Measurements from ENCODE around the gene RUNX2. TPM values are rescaled to one million over a fixed set of nuclear protein-coding genes. Genes with fewer than 3 reads are reported as not detected.

RUNX2 gene
- total and polyA plus RNA-seq, 10 of the 15 experiments (the other 5 are each of a cell fraction or from before 2014, with no cell fraction given) = 0.01 to 0.77 (median 0.15) TPM; not detected in 3

DNA sequence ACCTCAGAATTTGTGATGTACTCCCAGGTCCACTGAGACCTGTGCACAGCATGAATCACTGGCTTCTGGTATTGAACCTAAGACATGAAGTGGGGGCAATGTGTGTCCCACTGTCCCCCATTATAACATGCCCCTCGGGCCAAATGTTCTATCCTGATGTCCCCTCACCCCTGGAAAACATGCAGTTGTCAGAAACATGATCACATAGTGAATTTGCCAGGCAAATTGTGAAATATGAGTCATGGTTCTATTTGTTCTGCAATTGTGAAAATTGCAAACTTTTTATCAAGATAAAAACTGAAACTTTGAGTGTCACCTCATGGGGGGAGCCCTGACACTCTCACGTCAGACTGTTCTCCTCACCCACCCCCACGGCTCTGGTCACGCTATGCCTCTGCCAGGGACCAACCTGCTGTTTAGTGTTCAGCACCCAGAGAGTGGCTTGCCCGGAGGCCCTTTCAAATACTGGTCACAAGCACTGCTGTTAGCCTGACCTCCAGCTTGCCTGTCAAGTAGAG is 382.2 kb downstream of the RUNX2 start (continued):
- TF ChIP-seq, protein P1, sequence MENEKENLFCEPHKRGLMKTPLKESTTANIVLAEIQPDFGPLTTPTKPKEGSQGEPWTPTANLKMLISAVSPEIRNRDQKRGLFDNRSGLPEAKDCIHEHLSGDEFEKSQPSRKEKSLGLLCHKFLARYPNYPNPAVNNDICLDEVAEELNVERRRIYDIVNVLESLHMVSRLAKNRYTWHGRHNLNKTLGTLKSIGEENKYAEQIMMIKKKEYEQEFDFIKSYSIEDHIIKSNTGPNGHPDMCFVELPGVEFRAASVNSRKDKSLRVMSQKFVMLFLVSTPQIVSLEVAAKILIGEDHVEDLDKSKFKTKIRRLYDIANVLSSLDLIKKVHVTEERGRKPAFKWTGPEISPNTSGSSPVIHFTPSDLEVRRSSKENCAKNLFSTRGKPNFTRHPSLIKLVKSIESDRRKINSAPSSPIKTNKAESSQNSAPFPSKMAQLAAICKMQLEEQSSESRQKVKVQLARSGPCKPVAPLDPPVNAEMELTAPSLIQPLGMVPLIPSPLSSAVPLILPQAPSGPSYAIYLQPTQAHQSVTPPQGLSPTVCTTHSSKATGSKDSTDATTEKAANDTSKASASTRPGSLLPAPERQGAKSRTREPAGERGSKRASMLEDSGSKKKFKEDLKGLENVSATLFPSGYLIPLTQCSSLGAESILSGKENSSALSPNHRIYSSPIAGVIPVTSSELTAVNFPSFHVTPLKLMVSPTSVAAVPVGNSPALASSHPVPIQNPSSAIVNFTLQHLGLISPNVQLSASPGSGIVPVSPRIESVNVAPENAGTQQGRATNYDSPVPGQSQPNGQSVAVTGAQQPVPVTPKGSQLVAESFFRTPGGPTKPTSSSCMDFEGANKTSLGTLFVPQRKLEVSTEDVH (IDR thresholded peaks at IDR 0.05; ENCODE audit: low read depth, partially characterized antibody) = peak; percentile 37
- TF ChIP-seq, protein P2, sequence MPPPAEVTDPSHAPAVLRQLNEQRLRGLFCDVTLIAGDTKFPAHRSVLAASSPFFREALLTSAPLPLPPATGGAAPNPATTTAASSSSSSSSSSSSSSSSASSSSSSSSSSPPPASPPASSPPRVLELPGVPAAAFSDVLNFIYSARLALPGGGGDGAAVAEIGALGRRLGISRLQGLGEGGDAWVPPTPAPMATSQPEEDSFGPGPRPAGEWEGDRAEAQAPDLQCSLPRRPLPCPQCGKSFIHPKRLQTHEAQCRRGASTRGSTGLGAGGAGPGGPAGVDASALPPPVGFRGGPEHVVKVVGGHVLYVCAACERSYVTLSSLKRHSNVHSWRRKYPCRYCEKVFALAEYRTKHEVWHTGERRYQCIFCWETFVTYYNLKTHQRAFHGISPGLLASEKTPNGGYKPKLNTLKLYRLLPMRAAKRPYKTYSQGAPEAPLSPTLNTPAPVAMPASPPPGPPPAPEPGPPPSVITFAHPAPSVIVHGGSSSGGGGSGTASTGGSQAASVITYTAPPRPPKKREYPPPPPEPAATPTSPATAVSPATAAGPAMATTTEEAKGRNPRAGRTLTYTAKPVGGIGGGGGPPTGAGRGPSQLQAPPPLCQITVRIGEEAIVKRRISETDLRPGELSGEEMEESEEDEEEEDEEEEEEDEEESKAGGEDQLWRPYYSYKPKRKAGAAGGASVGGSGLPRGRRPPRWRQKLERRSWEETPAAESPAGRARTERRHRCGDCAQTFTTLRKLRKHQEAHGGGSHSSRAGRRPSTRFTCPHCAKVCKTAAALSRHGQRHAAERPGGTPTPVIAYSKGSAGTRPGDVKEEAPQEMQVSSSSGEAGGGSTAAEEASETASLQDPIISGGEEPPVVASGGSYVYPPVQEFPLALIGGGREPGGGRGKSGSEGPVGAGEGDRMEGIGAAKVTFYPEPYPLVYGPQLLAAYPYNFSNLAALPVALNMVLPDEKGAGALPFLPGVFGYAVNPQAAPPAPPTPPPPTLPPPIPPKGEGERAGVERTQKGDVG (CRISPR knock-in tag; IDR thresholded peaks at IDR 0.05) = no peak
- TF ChIP-seq RFX5 (IDR thresholded peaks at IDR 0.05; ENCODE audit: low read depth, low read length) (no peak), ZZZ3 (IDR thresholded peaks at IDR 0.05; ENCODE audit: control insufficient read depth, insufficient read length, low read depth) (no peak), POLR2A (IDR thresholded peaks at IDR 0.05; ENCODE audit: low read depth, low read length) (no peak), ZNF274 (IDR thresholded peaks at IDR 0.05; ENCODE audit: insufficient read depth, insufficient read length) (no peak), ESRRA (IDR thresholded peaks at IDR 0.05; ENCODE audit: low read length) (no peak), MYB (IDR thresholded peaks at IDR 0.05; ENCODE audit: borderline replicate concordance, low read depth, low read length) (peak; percentile 78), SMARCA5 (IDR thresholded peaks at IDR 0.05) (peak; percentile 94)
- TF ChIP-seq, protein P3, sequence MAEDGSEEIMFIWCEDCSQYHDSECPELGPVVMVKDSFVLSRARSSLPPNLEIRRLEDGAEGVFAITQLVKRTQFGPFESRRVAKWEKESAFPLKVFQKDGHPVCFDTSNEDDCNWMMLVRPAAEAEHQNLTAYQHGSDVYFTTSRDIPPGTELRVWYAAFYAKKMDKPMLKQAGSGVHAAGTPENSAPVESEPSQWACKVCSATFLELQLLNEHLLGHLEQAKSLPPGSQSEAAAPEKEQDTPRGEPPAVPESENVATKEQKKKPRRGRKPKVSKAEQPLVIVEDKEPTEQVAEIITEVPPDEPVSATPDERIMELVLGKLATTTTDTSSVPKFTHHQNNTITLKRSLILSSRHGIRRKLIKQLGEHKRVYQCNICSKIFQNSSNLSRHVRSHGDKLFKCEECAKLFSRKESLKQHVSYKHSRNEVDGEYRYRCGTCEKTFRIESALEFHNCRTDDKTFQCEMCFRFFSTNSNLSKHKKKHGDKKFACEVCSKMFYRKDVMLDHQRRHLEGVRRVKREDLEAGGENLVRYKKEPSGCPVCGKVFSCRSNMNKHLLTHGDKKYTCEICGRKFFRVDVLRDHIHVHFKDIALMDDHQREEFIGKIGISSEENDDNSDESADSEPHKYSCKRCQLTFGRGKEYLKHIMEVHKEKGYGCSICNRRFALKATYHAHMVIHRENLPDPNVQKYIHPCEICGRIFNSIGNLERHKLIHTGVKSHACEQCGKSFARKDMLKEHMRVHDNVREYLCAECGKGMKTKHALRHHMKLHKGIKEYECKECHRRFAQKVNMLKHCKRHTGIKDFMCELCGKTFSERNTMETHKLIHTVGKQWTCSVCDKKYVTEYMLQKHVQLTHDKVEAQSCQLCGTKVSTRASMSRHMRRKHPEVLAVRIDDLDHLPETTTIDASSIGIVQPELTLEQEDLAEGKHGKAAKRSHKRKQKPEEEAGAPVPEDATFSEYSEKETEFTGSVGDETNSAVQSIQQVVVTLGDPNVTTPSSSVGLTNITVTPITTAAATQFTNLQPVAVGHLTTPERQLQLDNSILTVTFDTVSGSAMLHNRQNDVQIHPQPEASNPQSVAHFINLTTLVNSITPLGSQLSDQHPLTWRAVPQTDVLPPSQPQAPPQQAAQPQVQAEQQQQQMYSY (CRISPR knock-in tag; IDR thresholded peaks at IDR 0.05) = no peak
- TF ChIP-seq, protein P4, sequence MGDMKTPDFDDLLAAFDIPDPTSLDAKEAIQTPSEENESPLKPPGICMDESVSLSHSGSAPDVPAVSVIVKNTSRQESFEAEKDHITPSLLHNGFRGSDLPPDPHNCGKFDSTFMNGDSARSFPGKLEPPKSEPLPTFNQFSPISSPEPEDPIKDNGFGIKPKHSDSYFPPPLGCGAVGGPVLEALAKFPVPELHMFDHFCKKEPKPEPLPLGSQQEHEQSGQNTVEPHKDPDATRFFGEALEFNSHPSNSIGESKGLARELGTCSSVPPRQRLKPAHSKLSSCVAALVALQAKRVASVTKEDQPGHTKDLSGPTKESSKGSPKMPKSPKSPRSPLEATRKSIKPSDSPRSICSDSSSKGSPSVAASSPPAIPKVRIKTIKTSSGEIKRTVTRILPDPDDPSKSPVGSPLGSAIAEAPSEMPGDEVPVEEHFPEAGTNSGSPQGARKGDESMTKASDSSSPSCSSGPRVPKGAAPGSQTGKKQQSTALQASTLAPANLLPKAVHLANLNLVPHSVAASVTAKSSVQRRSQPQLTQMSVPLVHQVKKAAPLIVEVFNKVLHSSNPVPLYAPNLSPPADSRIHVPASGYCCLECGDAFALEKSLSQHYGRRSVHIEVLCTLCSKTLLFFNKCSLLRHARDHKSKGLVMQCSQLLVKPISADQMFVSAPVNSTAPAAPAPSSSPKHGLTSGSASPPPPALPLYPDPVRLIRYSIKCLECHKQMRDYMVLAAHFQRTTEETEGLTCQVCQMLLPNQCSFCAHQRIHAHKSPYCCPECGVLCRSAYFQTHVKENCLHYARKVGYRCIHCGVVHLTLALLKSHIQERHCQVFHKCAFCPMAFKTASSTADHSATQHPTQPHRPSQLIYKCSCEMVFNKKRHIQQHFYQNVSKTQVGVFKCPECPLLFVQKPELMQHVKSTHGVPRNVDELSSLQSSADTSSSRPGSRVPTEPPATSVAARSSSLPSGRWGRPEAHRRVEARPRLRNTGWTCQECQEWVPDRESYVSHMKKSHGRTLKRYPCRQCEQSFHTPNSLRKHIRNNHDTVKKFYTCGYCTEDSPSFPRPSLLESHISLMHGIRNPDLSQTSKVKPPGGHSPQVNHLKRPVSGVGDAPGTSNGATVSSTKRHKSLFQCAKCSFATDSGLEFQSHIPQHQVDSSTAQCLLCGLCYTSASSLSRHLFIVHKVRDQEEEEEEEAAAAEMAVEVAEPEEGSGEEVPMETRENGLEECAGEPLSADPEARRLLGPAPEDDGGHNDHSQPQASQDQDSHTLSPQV (IDR thresholded peaks at IDR 0.05) = 0 out of 2 replicates have a peak, but pooled peaks have one; percentile 76
- TF ChIP-seq, protein P5, sequence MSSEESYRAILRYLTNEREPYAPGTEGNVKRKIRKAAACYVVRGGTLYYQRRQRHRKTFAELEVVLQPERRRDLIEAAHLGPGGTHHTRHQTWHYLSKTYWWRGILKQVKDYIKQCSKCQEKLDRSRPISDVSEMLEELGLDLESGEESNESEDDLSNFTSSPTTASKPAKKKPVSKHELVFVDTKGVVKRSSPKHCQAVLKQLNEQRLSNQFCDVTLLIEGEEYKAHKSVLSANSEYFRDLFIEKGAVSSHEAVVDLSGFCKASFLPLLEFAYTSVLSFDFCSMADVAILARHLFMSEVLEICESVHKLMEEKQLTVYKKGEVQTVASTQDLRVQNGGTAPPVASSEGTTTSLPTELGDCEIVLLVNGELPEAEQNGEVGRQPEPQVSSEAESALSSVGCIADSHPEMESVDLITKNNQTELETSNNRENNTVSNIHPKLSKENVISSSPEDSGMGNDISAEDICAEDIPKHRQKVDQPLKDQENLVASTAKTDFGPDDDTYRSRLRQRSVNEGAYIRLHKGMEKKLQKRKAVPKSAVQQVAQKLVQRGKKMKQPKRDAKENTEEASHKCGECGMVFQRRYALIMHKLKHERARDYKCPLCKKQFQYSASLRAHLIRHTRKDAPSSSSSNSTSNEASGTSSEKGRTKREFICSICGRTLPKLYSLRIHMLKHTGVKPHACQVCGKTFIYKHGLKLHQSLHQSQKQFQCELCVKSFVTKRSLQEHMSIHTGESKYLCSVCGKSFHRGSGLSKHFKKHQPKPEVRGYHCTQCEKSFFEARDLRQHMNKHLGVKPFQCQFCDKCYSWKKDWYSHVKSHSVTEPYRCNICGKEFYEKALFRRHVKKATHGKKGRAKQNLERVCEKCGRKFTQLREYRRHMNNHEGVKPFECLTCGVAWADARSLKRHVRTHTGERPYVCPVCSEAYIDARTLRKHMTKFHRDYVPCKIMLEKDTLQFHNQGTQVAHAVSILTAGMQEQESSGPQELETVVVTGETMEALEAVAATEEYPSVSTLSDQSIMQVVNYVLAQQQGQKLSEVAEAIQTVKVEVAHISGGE (CRISPR knock-in tag; IDR thresholded peaks at IDR 0.05) = no peak
